Measurements from ENCODE around the gene SLU7. TPM values are rescaled to one million over a fixed set of nuclear protein-coding genes. Genes with fewer than 3 reads are reported as not detected.

Gene SLU7
- polyA plus RNA-seq, 3 donors = 57.4 to 76.1 (median 69.8) TPM

GRCh38 chr5:160370713-160371034 is 48.2 kb downstream of the SLU7 start:
- no peak for DNase-seq

GRCh38 chr5:160369990-160370712 is 48.7 kb downstream of the SLU7 start, which contains the start of gene C1QTNF2:
Gene C1QTNF2, minus strand, starts transcription at chr5:160370626. Its CDS starts 15,615 bp downstream, at chr5:160355011.
- DNase-seq = peak; percentile 61

- no peak for DNase-seq
Measured at GRCh38 chr5:160367885-160368284, 51.0 kb downstream of the SLU7 start.

- no peak for DNase-seq
Measured at GRCh38 chr5:160367261-160367660, 51.6 kb downstream of the SLU7 start.

- no peak for DNase-seq
Measured at GRCh38 chr5:160366230-160366629, 52.7 kb downstream of the SLU7 start.

- no peak for DNase-seq
Measured at GRCh38 chr5:160363660-160364395, 55.1 kb downstream of the SLU7 start.

- no peak for DNase-seq
Measured at GRCh38 chr5:160363211-160363610, 55.7 kb downstream of the SLU7 start.

GRCh38 chr5:160361624-160362228 is 57.2 kb downstream of the SLU7 start:
- DNase-seq = no peak

- no peak for DNase-seq
Measured at GRCh38 chr5:160360310-160360709, 58.6 kb downstream of the SLU7 start.

GRCh38 chr5:160359816-160360215 is 59.1 kb downstream of the SLU7 start:
- no peak for DNase-seq

GRCh38 chr5:160359242-160359641 is 59.6 kb downstream of the SLU7 start:
- DNase-seq = no peak

- no peak for DNase-seq
Measured at GRCh38 chr5:160357861-160358411, 60.9 kb downstream of the SLU7 start.

- no peak for DNase-seq
Measured at GRCh38 chr5:160357394-160357793, 61.5 kb downstream of the SLU7 start.

GRCh38 chr5:160356550-160357347 is 62.1 kb downstream of the SLU7 start:
- no peak for DNase-seq

- DNase-seq = no peak
Measured at GRCh38 chr5:160354666-160355065, 64.2 kb downstream of the SLU7 start.

- no peak for DNase-seq
Measured at GRCh38 chr5:160353379-160353778, 65.5 kb downstream of the SLU7 start.

GRCh38 chr5:160352308-160352707 is 66.6 kb downstream of the SLU7 start:
- DNase-seq = no peak

All from renal pelvis (tissue), 4 donors.